Measurements from ENCODE around the gene TULP1.

TULP1 gene

DNA sequence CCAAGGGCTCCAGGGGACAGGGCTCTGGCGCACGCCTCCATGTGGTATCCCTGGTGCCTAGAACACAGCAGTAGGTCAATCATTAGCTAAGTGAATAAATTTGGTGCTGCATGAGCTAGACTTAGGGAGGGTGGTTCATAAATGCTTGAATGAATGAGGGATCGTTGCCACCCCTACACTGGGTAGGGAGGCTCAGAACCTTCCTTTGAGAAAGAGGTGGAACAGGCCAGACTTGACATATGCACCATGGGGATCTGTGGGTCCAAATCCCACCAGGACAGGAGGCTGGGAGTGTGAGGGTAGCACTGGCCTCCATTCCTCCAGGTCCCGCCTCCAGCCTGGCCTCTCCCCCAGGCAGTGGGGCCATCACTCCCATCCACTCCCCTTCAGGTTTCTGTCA, 29.6 kb downstream of the TULP1 start:
- TF ChIP-seq, protein P1, sequence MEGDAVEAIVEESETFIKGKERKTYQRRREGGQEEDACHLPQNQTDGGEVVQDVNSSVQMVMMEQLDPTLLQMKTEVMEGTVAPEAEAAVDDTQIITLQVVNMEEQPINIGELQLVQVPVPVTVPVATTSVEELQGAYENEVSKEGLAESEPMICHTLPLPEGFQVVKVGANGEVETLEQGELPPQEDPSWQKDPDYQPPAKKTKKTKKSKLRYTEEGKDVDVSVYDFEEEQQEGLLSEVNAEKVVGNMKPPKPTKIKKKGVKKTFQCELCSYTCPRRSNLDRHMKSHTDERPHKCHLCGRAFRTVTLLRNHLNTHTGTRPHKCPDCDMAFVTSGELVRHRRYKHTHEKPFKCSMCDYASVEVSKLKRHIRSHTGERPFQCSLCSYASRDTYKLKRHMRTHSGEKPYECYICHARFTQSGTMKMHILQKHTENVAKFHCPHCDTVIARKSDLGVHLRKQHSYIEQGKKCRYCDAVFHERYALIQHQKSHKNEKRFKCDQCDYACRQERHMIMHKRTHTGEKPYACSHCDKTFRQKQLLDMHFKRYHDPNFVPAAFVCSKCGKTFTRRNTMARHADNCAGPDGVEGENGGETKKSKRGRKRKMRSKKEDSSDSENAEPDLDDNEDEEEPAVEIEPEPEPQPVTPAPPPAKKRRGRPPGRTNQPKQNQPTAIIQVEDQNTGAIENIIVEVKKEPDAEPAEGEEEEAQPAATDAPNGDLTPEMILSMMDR (conservative IDR thresholded peaks at IDR 0.05; ENCODE audit: low read depth, low read length) = no peak
- no peak overlapping the region for H3K4me3 ChIP-seq (ENCODE audit: low read length)

DNA sequence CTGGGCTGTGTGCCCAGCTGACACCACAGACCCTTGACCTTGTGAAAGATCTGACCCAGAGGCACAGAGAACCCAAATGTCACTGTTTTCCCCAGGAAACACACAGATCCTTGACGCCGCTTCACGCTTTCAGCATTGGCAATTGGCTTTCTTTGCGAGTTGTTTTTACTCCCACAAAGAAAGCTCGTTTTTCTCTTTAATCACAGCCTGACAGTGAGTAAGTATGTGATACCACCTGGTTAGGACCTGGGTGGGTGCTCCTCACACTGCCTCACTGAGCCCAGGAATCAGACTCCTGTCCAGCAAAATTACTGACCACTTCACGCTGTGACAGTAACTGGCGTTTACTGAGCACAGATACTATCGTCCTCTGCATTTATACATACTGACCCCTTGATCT, 31.5 kb downstream of the TULP1 start:
- TF ChIP-seq, protein P1 (conservative IDR thresholded peaks at IDR 0.05; ENCODE audit: low read depth, low read length) = no peak
- H3K4me3 ChIP-seq (ENCODE audit: low read length) = no peak overlapping the region
- no peak for DNase-seq (ENCODE audit: low read depth)

More for the DNA sequence above, 29.6 kb downstream of the TULP1 start:
- DNase-seq (ENCODE audit: low read depth) = no peak

DNA sequence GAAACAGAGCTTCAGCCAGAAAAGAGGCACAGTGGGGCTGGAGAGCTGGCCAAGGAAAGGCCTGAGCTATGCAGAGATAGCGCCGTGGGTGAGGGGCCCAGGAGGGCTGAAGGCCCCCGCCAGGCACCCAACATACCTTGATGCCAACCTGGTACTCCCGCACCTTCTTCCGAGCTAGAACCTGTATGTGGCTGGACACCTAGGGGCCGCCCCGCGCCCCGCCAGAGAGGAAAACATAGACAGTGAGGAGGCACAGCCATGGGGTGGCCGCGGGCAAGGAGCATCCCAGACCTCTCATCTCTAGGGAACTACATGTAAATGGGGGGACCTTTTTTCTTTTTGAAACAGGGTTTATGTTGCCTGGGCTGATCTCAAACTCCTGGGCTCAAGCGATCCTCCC, 32.5 kb downstream of the TULP1 start:
- TF ChIP-seq, protein P1 (conservative IDR thresholded peaks at IDR 0.05; ENCODE audit: low read depth, low read length) = no peak
- no peak for DNase-seq (ENCODE audit: low read depth)
- H3K4me3 ChIP-seq (ENCODE audit: low read length) = no peak overlapping the region

DNA sequence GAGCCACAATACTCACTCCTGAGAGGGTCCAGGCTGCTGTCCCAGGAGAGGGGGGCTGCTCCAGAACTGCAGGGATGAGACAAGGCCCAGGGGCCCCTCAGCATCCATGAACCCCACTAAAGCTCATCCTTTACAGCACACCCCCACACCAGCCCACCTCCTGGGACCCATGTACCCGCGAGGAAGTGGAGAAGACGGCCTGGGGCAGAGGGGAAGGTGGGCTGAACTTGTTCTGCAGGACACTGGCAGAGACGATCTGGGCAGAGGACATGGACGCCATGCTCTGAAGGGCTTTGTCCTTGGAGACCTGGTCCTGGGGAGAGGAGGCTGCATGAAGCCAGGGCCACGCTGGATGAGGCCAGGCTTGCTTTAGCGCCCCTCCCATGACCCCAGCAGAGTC, 34.4 kb downstream of the TULP1 start:
- no peak for DNase-seq (ENCODE audit: low read depth)
- no peak overlapping the region for H3K4me3 ChIP-seq (ENCODE audit: low read length)
- TF ChIP-seq, protein P1 (conservative IDR thresholded peaks at IDR 0.05; ENCODE audit: low read depth, low read length) = no peak

DNA sequence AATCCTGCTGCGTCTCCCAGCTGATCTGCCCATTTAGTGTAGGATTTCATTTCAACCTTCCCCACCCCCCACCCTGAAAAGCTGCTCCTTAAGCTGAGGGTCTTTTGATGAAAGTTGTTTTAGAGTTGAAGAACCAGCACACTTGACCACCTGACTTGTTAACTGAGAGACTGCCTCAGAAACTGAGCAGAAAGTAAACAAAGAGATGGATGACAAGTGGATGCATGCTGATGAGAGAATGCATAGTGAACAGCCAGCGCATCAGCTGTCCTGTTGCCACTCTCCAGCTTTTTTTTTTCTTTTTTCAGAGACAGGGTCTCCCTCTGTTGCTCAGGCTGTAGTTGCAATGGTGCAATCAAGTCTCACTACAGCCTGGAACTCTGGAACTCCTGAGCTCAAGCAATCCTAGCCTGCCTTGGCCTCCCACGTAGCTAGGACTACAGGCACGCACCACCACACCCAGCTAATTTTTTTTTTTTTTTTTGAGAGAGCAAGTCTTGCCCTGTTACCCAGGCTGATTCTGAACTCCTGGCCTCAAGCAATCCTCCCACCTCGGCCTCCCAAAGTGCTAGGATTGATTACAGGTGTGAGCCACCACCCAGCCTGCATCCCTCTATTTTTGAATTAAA, 35.0 kb downstream of the TULP1 start:
- no peak overlapping the region for H3K4me3 ChIP-seq (ENCODE audit: low read length)
- DNase-seq (ENCODE audit: low read depth) = no peak
- TF ChIP-seq, protein P1 (conservative IDR thresholded peaks at IDR 0.05; ENCODE audit: low read depth, low read length) = no peak

DNA sequence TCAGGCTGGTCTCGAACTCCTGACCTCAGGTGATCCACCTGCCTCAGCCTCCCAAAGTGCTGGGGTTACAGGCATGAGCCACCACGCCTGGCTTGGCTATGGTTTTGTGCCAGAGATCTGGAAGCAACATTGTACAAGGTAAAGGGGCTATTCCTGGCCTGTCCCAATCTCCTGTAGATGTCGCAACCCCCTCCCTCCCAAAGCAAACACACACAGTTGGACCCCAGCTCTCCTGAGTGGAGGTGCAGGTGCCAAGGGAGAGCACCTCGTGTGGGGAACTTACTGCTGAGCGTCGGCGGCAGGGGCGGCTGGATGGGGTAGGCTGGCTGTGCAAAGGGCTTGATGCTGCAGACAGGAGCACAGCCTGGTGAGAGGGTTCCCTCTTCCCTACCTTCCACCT, 35.7 kb downstream of the TULP1 start:
- TF ChIP-seq, protein P1 (conservative IDR thresholded peaks at IDR 0.05; ENCODE audit: low read depth, low read length) = no peak
- DNase-seq (ENCODE audit: low read depth) = no peak
- H3K4me3 ChIP-seq (ENCODE audit: low read length) = no peak overlapping the region

DNA sequence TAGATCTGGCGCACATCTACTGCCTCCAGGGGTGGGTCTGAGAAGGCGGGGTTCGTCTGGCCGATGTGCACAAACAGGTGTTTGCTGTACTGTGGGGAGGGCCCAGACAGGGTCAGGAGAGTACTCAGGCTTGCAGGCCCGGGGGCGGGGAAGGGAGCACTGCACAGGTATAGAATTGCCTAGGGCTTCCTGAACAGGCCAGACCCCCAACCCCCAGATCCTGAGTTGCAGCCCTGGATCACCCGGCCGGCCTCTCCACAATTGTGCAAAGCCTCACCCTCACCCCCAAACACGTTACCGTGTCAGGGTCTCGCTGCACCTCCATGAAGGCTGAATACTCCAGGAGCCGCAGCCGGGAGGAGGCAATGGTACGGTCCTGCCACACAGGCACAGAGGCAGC, 36.7 kb downstream of the TULP1 start:
- no peak overlapping the region for H3K4me3 ChIP-seq (ENCODE audit: low read length)
- no peak for DNase-seq (ENCODE audit: low read depth)
- TF ChIP-seq, protein P1 (conservative IDR thresholded peaks at IDR 0.05; ENCODE audit: low read depth, low read length) = no peak

Data from retinal pigment epithelial cell (primary cell).